Measurements from ENCODE around the gene HOXD10.

Gene HOXD10

GRCh38 chr2:176165370-176166050, 48.9 kb downstream of the HOXD10 start:
- DNase-seq = no peak

- DNase-seq = no peak
Measured at GRCh38 chr2:176166272-176166671, 49.7 kb downstream of the HOXD10 start.

- no peak for DNase-seq
Measured at GRCh38 chr2:176167398-176167797, 50.8 kb downstream of the HOXD10 start.

- no peak for DNase-seq
Measured at GRCh38 chr2:176169181-176169580, 52.6 kb downstream of the HOXD10 start.

Data from NCI-H524 (cell line).